ENCODE measurements around the gene TPSD1. TPM values are rescaled to one million over a fixed set of nuclear protein-coding genes. Genes with fewer than 3 reads are reported as not detected.

The TPSD1 gene
- total RNA-seq, 1 experiment from 2014 or later: not detected

- H3K79me1 ChIP-seq (ENCODE audit: insufficient read depth, low read depth, low read length, poor library complexity, severe bottlenecking): no peaks in the 10 kb centered on the region
- H4K8ac ChIP-seq (replicated peaks; ENCODE audit: insufficient read length, low read depth, low read length): no peak overlapping the region
- peaks cover 23 to 40% of the 10 kb centered on the region in 2 experiments for H3K4me1 Mint-ChIP-seq
- no peak overlapping the region for H2BK20ac ChIP-seq (ENCODE audit: low read depth, low read length, poor library complexity, severe bottlenecking)
- H3K27me3 ChIP-seq (ENCODE audit: insufficient read depth, low read length): peaks cover 7% of the 10 kb centered on the region; the same call in 1 of the 2 replicates
- H3K18ac ChIP-seq (ENCODE audit: insufficient read length, low read depth, low read length): no peak overlapping the region
- no peak overlapping the region for H3K23ac ChIP-seq (ENCODE audit: insufficient read length, low read depth, low read length)
- no peaks in the 10 kb centered on the region for H3K36me3 Mint-ChIP-seq (ENCODE audit: insufficient read depth in 1 of 3, low read depth in 3 of 3)
- H4K20me1 ChIP-seq (ENCODE audit: control insufficient read depth, insufficient read depth, insufficient read length): no peaks in the 10 kb centered on the region
- H3K79me2 ChIP-seq (ENCODE audit: insufficient read depth, low read length): no peaks in the 10 kb centered on the region
- H3K4me2 ChIP-seq (ENCODE audit: insufficient read depth, insufficient read length, low read length): peak overlapping the region; percentile 68
- H3K56ac ChIP-seq (ENCODE audit: insufficient read length, low read depth, low read length): no peak overlapping the region
- H3K9ac ChIP-seq (ENCODE audit: extremely low read depth, insufficient read length, low read length): no peak overlapping the region
- H3K9me3 Mint-ChIP-seq: no peaks in the 10 kb centered on the region
- no peak overlapping the region for H2AFZ ChIP-seq (ENCODE audit: low read length)
- H3K27ac ChIP-seq (ENCODE audit: insufficient read length, low read depth, low read length): no peak overlapping the region
- H2BK5ac ChIP-seq (ENCODE audit: insufficient read length, low read length): no peak overlapping the region
- no peaks in the 10 kb centered on the region for H3K23me2 ChIP-seq (ENCODE audit: insufficient read length, low read depth, low read length, poor library complexity, severe bottlenecking)
- H3K14ac ChIP-seq (ENCODE audit: insufficient read depth, low read length): no peak overlapping the region
- no peak overlapping the region for H2BK12ac ChIP-seq (ENCODE audit: insufficient read length, low read depth, low read length)
- peak overlapping the region; percentile 40 to 78 for H3K4me3 Mint-ChIP-seq
- H4K5ac ChIP-seq (ENCODE audit: insufficient read length, low read depth, low read length): no peak overlapping the region
- no peak overlapping the region for H3T11ph ChIP-seq (ENCODE audit: low read length)
- no peaks in the 10 kb centered on the region; the same call in 1 of the 2 replicates for H3K4me1 ChIP-seq (ENCODE audit: insufficient read depth, low read length)
- peaks cover 73% of the 10 kb centered on the region for H3K27me3 Mint-ChIP-seq (ENCODE audit: low read depth)
- no peak overlapping the region for H2BK120ac ChIP-seq (ENCODE audit: low read depth, low read length, poor library complexity, severe bottlenecking)
- DNase-seq: peak; percentile 67
- H2AK5ac ChIP-seq (ENCODE audit: insufficient read length, low read length): no peak overlapping the region
- H2BK15ac ChIP-seq (ENCODE audit: low read depth, low read length): no peak overlapping the region
- H3K4ac ChIP-seq (ENCODE audit: low read depth, low read length): no peak overlapping the region
- no CpG with 5 or more reads among the region's 20 CpGs for WGBS (ENCODE audit: extremely low coverage, insufficient read length, low lambda C conversion rate)
- no peak for TF ChIP-seq CTCF (conservative IDR thresholded peaks at IDR 0.05)
- H3K27ac Mint-ChIP-seq: no peak overlapping the region
- H4K91ac ChIP-seq (ENCODE audit: insufficient read length, low read depth, low read length): no peak overlapping the region
- H3K9me3 ChIP-seq (ENCODE audit: control insufficient read depth, low read depth, low read length): no peaks in the 10 kb centered on the region
These were observed 33.1 kb downstream of the TPSD1 start for GRCh38 chr16:1288813-1289476.
